HTERT RPE-1 (cell line): Measurements from ENCODE around the gene SLC39A6.
"Not testable (repeated sequence)": the region's sequence is repeated elsewhere in the genome, so short reads cannot be mapped to it uniquely, and the experiment has no call there.

Experiments
- in situ Hi-C: fragments of 300-500 bp; cut with MboI; formaldehyde crosslinking; loops from 4 replicates; pipeline ENCODE4 v1.14.3; 2020; ENCODE audit warnings: low sequenced_read_pairs

SLC39A6 gene

DNA sequence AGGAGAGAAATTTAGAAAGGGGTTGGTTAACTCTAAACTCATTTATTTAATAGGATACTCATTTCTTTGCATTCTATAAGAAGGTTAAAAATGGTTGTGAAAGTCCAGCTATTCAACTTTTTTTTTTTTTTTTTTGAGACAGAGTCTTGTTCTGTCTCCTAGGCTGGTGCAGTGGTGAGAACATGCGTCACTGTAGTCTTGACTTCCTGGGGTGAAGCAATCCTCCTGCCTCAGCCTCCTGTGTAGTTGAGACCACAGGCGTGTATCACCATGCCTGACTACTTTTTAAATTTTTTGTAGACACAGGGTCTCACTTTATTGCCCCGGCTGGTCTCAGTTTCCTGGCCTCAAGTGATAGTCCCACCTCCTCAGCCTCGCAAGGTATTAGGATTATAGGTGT is 12.4 kb upstream of the SLC39A6 start:
- in situ Hi-C loops = no loop called here

DNA sequence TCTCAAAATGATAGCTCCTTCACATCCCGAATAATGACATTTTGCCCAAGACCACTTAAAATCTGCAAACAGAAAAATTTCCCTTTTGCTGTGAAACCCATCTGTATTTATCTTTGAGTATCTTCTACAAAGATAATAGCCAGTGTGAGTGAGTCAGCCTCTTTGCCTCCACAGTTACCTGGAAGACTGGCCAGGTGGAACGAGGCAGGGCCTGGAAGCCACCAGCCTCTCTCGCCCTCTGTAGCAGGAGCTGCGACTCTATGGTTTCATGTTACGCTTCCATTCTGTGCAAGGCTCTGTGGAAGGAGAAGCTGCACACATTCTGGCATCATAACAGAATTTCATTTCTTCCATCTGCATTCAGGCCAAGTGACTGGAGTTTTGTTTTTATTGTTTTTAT is 10.1 kb upstream of the SLC39A6 start:
- in situ Hi-C loops = no loop called here

DNA sequence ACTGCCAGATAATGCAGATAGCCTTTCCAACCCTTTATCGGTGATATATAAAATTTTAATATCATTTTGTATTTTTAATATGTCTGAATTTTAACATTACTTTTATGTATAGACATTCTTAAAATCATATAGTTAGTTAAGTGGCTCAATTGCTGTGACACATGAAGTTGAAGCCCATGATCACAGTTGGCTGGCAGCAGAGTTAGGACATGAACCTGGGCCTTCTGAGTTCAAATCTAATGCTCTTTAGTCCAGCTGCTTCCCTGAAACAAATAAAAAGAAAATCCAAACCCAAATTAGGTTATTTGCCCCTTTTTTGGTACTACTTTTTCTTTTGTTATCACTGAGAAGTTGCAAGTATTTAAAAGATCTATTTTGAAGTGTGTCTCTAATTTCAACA is 6.1 kb upstream of the SLC39A6 start:
- in situ Hi-C loops = no loop called here

DNA sequence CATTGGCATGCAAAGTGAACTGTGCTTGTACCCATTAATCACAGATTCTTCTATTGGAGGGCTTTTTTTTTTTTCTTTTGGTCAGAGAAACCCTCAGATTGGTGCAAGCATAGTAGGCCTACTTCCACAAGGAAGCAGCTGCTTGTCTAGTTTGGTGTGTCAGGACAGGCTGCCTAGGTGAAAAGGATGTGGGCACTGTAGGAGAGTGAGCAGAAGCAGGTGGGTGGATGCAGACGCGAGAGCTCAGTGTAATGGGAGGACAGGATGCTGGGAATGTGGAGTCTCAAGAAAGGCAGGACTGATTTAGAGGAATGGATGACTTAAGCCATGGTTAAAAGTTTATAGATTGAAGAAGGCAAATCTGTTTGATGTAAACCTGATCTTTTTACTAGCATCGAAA is 3.6 kb upstream of the SLC39A6 start:
- in situ Hi-C loops = no loop called here

DNA sequence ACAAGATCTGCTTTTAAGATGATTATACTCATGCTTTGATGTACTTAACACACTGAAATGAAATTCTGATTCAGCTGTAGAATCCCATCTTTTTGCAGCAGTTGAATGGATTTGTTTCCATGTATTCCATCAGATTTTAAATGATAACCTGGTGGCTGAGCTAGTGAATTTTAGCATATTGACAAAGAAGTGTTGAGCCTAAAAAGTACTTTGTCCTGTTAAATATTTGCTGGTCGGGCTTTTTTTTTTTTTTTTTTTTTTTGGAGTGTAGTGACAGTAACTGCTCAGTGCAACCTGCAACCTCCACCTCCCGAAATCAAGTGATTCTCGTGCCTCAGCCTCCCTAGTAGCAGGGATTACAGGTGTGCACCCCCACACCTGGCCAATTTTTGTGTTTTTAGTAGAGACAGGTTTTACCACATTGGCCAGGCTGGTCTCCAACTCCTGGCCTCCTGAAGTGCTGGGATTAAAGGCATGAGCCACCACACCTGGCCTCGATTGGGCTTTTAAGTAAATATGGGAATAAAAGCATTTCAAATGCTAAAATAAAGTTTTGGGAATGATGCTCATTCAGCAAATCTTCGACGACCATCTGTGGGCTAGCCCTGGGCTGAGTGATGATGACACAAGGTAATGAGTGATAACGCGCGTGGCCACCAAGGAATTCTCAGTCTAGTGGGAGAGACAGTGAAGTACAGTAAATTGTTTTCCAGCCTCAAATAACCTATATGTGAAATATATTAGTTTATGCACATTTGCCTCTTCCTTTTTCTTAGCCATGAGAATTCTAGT is 2.7 kb upstream of the SLC39A6 start:
- in situ Hi-C loops = no loop called here

DNA sequence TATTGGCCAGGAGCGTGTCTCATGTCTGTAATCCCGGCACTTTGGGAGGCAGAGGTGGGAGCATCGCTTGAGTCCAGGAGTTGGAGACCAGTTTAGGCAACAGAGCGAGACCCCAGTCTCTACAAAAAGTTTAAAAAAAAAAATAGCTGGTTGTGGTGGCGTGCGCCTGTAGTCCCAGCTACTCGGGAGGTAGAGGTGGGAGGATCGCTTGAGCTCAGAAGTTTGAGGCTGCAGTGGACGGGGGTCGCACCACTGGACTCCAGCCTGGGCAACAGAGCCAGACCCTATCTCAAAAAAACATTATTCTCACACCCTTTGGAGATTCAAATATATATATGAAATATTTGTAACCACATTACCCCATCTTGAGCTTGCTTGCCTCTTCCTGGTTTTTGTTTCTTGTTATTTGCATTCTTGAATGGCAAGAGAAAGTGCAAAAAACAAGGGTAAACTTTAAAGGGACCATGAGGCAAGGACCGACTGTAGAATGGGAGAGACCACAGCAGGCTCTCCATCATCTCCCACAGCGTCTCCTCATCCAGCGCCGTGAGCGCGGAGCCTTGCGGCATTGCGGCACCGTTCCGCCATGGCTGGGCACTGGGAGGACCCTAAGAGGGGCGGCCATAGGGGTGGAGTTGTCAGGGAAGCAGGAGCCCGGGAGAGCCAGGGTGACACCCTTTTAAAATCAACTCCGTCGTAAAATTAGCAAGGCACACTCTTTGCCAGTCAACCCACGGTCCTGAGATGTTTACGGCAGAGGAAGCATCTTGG is 1.9 kb upstream of the SLC39A6 start:
- in situ Hi-C loops = no loop called here

DNA sequence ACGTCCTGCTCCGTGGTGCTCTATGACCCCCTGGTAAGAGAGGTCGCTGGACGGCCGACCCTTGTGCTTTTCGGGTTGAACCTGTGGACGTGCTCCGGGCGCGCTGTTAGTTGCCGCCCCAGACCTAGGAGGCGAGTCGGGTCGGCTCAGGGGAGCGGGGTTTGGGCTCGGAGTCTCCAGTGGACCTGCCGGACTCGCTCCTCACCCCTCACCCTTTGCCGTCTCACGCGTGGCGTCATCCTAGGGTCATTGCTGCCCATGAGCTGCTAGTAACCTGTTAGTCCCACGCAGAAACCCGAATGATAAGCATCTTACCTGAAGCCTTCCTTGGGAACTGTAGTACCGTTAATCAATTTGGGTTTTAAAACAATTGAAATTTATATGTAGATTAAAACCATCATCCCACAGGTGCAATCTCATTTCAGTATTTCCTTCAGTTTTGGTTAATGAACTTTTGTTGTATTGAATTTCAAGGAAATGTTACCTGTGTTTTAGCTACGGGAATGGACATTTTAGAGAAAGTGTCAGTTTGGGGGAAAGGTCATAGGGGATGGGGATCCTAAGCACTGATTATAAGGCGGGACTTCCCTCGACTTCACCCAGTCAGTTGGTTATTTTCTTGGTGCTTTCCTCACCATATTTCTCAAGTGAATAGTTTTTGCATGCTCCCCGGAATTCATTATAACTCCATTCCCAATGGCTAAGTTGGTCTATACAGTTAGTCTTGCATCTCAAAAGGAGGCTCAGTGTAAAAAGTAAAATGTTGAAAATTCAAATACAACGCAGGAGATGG is 1.1 kb upstream of the SLC39A6 start:
- in situ Hi-C loops = no loop called here

DNA sequence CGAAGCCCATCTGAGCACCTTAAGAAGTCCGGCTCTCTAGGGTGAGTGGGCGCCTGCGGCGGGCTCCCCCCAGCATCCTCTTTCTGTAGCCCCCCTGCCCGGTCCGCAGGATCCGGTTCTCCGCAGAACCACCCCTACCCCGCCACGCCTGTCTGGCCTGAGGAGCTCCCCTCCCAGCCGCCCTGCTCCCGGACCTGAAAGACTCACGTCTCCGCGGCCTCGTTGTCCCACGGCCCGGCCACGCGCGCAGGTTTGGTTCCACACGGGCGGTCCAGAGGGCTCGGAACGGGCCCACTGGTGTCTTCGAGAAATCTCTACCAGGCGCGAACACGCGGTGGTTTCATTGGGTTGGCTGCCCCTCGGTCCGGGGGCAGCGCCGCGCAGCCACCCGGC is 237 bp downstream of the SLC39A6 start:
- in situ Hi-C loops = no loop called here

DNA sequence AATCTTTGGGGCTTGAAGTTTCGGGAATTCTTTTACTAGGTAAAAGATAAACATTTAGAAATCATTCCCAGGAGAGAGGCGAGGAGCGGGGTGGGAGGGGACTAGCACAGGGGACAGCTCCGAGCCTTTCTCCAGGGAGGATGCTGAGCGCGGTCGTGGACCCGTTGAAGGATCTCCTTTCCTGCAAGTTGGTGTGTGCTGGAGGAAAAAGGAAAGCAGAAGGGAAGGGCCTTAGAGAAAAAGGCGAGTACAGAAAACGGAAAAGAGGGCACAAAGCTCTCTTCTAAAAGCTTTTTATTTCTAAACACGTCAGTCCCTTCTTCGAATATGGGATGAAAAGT is 640 bp downstream of the SLC39A6 start:
- in situ Hi-C loops = no loop called here

DNA sequence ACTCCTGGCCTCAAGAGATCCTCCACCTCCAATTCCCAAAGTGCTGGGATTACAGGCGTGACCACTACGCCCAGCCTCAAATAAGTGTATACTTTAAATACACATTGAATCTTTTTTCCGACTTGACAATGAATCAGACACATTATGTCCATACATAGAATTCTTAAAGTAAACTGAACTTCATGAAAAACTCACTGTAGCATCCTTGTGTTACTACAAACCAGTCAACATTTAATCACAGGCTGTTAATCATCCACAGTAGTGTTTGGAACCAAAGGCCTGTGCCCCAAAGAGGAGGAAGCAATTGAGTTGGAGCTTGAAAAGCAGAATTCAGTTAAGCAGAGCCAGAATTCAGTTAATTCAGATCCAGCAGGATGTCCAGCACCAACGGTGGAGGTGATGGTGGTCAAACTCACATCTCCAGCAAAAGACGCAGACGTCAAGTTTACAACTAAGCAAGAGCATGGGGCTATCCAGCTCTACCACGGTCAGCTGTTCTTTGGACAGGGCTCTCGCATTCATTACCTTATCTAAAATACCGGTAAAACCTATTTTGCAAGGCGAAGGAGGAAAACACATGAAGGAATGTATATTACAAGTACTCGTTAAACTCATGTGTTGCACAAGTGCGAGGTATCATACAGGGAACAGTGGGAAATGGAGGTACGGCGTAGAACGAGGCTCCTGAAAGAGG is 1.2 kb downstream of the SLC39A6 start:
- in situ Hi-C loops = no loop called here

DNA sequence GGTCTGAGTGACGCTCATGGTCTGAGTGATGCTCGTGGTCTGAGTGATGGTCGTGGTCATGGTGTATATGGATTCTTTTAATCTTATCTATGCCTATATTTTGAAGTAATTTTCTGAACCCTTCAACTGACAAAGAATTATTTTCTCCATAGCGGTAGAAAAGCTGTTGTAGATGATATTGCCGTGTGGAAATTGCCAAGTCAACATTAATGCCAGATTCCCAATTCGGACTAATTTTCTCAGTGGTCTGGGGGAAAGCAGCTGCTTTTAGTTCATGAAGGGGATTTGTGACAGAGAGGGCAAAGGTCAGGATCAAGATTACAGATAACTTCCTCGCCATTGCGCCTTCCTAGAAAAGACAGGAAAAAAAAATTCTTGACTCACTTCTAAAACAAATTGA is 2.5 kb downstream of the SLC39A6 start:
- in situ Hi-C loops = no loop called here

DNA sequence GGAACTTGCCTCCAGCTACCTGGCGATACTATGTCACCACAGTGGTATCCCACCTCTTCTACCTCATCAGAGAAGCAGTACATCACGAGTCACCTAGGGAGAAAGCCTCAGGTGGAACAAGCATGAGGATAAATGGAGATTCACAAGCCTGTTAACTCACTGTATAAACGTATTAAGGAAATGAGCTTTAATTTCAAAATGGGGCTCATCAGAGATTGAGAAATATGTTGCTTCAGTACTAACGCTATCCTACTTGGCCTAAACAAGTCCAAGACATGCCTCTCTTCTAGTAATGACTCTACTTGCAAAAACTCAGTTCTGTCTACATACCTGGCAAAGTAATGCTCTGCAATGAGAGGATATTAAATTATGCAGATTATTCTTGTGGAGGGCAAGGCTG is 4.3 kb downstream of the SLC39A6 start:
- in situ Hi-C loops = no loop called here

DNA sequence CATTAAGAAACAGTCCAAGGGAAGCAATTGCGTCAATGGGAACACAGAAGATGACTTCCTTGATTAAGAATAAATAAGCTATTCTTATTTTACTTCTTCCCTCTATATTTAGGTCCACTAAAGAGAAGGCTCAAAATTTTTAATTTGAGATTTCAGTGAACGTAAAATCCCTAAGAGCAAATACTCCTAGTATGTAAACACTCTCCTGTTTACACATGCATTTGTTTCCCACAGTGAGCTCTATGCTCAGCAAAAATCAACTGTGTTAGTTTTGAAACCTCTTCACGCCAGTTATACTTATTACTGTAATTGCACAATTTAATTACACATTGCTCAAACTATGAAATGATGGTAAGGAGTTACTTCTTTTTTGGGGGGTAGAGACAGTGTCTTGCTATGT is 8.8 kb downstream of the SLC39A6 start:
- in situ Hi-C loops = no loop called here

DNA sequence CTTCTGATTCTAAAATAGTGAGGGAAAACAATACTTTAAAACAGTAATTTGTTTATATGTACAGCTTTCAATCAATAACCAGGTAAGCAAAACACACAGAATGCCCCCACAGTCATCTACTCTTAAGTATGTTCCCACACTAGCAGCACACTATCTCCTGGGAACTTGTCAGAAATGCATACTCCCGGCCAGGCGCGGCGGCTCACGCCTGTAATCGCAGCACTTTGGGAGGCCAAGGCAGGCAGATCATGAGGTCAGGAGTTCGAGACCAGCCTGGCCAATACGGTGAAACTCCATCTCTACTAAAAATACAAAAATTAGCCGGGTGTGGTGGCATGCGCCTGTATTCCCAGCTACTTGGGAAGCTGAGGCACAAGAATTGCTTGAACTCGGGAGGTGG is 12.4 kb downstream of the SLC39A6 start:
- in situ Hi-C loops = not testable (repeated sequence)

DNA sequence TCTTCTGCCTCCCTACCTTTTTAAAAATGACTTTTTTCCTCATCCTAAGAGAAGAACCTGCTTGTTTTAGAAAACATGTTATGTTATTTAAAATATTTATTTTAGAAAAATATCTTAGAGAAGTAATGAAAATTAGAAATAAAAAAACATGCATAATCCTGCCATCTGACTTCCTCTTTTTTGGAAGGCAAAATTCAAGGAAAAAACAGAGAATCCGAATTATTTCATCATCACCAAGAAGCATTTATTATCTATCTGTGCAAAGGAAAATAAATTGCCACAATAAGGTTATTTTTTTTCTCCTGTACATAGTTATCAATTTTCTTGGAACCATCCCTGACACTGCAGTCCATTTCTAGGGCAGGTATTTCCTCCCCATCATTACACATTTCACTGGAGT is 14.4 kb downstream of the SLC39A6 start:
- in situ Hi-C loops = no loop called here

DNA sequence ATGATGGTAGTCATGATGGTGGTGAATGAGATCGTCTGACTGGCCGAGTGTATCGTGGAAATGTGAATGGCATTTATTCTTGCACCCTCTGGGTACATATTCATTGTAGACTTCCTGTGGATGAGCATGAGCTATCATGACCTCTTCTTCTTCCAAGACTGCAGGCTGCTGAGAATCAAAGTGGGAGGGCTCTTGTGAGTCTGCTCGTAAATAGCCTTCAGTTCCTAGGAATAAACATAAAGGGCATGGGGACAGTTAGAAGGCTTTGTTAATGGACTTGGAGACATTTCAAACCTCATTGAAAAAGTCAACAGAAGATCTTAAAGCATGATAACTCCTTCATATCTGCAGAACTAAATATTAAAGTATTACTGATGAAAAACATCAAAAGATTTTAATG is 14.9 kb downstream of the SLC39A6 start:
- in situ Hi-C loops = no loop called here

DNA sequence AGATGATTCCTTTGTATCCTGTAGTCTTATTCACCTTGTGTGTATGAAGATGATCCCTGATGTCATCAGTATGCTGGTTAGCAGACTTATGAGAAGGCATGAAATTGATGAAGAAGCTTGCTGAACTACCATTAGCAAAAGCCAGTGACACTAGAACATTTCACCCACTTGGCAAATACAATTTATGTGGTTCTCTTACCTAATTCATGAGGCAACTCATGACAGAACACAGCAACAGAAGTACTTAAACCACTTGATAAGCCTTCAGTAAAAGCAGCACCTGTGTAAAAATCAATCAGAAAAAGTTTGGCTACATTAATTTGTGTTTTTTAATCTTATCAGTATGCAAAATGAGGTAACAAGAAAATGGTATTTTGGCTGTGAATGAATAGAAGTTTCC is 16.8 kb downstream of the SLC39A6 start:
- in situ Hi-C loops = no loop called here

DNA sequence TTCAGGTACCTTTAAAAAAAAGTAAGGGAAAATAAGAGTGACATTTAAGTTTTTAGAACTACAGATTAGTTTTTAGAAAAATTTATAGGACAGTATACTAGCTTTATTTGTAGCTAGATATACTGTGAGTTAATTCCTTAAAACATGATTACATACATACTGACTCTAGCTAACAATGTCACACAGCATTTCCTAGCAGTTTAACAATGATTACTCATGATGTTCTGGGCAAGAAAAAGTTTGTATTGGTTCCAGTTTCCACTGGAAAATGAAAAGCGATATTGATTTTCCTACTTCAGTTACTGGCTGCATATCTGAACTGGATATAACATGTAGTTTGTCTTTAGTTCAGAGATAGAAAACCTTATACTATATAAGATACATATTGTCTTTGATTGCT is 19.4 kb downstream of the SLC39A6 start:
- in situ Hi-C loops = no loop called here

DNA sequence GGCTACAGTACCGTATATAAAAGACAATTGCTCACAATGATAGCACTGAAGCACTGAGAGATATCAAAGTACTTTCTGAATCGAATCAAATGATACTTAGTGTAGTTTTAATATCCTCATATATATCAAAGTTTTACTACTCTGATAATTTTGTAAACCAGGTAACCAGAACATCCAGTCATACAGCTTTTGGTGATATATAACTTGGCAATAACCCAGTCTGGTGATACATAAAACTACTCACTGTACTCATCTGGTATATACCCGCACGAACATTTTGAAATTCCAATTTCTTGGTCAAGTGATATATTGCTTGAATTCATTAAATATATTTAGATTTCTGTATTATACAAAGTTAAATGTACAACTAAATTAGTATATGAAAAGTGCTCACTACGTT is 20.5 kb downstream of the SLC39A6 start:
- in situ Hi-C loops = no loop called here

DNA sequence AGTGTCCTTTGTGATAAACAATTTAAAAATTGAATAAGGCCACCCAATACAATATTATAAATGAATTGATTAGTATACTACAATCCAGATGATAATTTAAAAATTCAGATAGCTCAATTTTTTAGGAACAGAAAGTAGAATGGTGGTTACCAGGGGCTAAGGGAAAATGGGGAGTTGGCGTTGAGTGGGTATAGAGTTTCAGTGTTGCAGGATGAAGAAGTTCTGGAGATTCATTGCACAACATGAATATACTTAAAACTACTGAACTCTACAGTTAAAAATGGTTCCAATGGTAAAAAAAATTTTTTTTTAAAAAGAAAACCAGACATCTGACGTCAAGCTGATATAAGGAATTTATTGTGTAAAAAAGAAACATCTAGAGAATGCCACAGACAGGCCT is 20.9 kb downstream of the SLC39A6 start:
- in situ Hi-C loops = no loop called here

DNA sequence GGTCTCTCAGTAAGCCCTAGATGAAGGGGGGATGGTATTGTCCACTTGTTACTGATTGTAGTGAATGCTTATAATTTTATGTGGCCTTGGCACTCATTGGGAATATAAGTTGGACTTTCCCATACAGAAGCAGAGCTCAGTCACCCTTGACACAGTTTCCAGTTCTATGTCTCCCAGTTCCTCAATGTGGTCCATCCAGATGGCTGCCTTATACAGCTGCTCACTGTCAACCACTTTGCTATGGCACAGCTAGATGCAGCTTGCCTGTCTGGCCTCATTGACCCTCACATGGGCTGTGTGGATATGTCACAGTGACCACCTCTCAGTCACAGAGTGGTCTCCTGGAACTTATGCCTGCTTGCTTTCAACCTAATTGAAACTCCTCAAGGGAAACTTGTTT is 21.7 kb downstream of the SLC39A6 start:
- in situ Hi-C loops = no loop called here
